ENCODE data around the gene NAGK. TPM values are rescaled to one million over a fixed set of nuclear protein-coding genes. Genes with fewer than 3 reads are reported as not detected.

The NAGK gene
- total and polyA plus RNA-seq, 4 donors, result 21.8 to 41.0 (median 27.1) TPM

- no peaks in the 10 kb centered on the region for H3K36me3 ChIP-seq (ENCODE audit: control insufficient read depth in 4 of 4, insufficient read depth in 3 of 4, low read depth in 1 of 4, low read length in 3 of 4)
- no peak overlapping the region for H3K4me3 ChIP-seq (ENCODE audit: low read depth in 1 of 3, low read length in 3 of 3)
- no peak overlapping the region for H3K27ac ChIP-seq (ENCODE audit: low read depth in 1 of 2, low read length in 2 of 2)
- TF ChIP-seq FOXA1 (IDR thresholded peaks at IDR 0.05) (no peak), GABPA (IDR thresholded peaks at IDR 0.05 in 1 of 2, conservative IDR thresholded peaks at IDR 0.05 in 1 of 2) (no peak), EGR1 (IDR thresholded peaks at IDR 0.05; ENCODE audit: low read depth in 2 of 2) (no peak), YY1 (IDR thresholded peaks at IDR 0.05) (no peak), HNF4A (conservative IDR thresholded peaks at IDR 0.05) (no peak), ZBTB33 (IDR thresholded peaks at IDR 0.05) (no peak), SP1 (IDR thresholded peaks at IDR 0.05) (no peak), MAX (IDR thresholded peaks at IDR 0.05) (no peak), TAF1 (conservative IDR thresholded peaks at IDR 0.05) (no peak), RAD21 (IDR thresholded peaks at IDR 0.05) (no peak), ATF3 (IDR thresholded peaks at IDR 0.05) (no peak), JUND (IDR thresholded peaks at IDR 0.05) (no peak), NR2F2 (IDR thresholded peaks at IDR 0.05) (no peak)
- H3K4me1 ChIP-seq (ENCODE audit: control insufficient read depth in 4 of 4, insufficient read depth in 4 of 4, low read length in 3 of 4), result peaks cover 0 to 6% (median 4%) of the 10 kb centered on the region in 4 donors
- WGBS, result 48% methylated on average over 1 of the region's 1 CpG
- H3K9ac ChIP-seq (ENCODE audit: low read depth in 1 of 2, low read length in 2 of 2), result no peak overlapping the region
- H3K27me3 ChIP-seq (ENCODE audit: control insufficient read depth in 4 of 4, insufficient read depth in 4 of 4, low read length in 3 of 4), result no peaks in the 10 kb centered on the region
- H3K9me3 ChIP-seq (ENCODE audit: control insufficient read depth in 4 of 4, low read length in 3 of 4), result no peaks in the 10 kb centered on the region
- DNase-seq (ENCODE audit: low spot score), result no peak
These were observed 5.2 kb upstream of the NAGK start for GRCh38 chr2:71063216-71063615.

- Histone ChIP-seq H3K9me3 (ENCODE audit: control insufficient read depth in 4 of 4, low read length in 3 of 4) (no peaks in the 10 kb centered on the region), H3K4me3 (ENCODE audit: low read depth in 1 of 3, low read length in 3 of 3) (no peak overlapping the region), H3K9ac (ENCODE audit: low read depth in 1 of 2, low read length in 2 of 2) (peak overlapping the region in 1 of 2 donors; percentile 9), H3K27ac (ENCODE audit: low read depth in 1 of 2, low read length in 2 of 2) (peak overlapping the region; percentile 33 to 54), H3K27me3 (ENCODE audit: control insufficient read depth in 4 of 4, insufficient read depth in 4 of 4, low read length in 3 of 4) (no peaks in the 10 kb centered on the region), H3K36me3 (ENCODE audit: control insufficient read depth in 4 of 4, insufficient read depth in 3 of 4, low read depth in 1 of 4, low read length in 3 of 4) (no peaks in the 10 kb centered on the region), H3K4me1 (ENCODE audit: control insufficient read depth in 4 of 4, insufficient read depth in 4 of 4, low read length in 3 of 4) (peaks cover 0 to 10% (median 9%) of the 10 kb centered on the region in 4 donors)
- no peak for DNase-seq (ENCODE audit: low spot score)
- 62% methylated on average over 9 of the region's 9 CpGs for WGBS
- TF ChIP-seq REST (IDR thresholded peaks at IDR 0.05) (no peak), FOXA2 (IDR thresholded peaks at IDR 0.05) (no peak), JUND (IDR thresholded peaks at IDR 0.05) (no peak), RXRA (IDR thresholded peaks at IDR 0.05) (no peak), RAD21 (IDR thresholded peaks at IDR 0.05) (no peak), FOXA1 (IDR thresholded peaks at IDR 0.05) (no peak), HNF4A (conservative IDR thresholded peaks at IDR 0.05) (no peak)
These were observed 4.3 kb upstream of the NAGK start for GRCh38 chr2:71064110-71064611.
